GM21723 (cell line): Measurements from ENCODE around the gene PET117.
"Not testable (repeated sequence)": the region's sequence is repeated elsewhere in the genome, so short reads cannot be mapped to it uniquely, and the experiment has no call there.

Source experiments
- ATAC-seq: cut with Tn5 transposase; IDR thresholded peaks from one replicate; pipeline ENCODE4 v1.9.1; 2021; ENCODE audit warnings: mild to moderate bottlenecking, moderate library complexity; ENCODE audit not compliant: unreplicated experiment

Gene PET117

GRCh38 chr20:18156045-18156444 lies 18.4 kb downstream of the PET117 start:
- ATAC-seq, result no peak

GRCh38 chr20:18164356-18164755 lies 26.7 kb downstream of the PET117 start:
- ATAC-seq, result no peak

- ATAC-seq, result no peak
Observed at GRCh38 chr20:18165553-18165952, 27.9 kb downstream of the PET117 start.

- no peak for ATAC-seq
Observed at GRCh38 chr20:18166241-18166881, 28.7 kb downstream of the PET117 start.

- no peak for ATAC-seq
Observed at GRCh38 chr20:18166950-18167349, 29.3 kb downstream of the PET117 start.

- no peak for ATAC-seq
Observed at GRCh38 chr20:18172379-18172778, 34.7 kb downstream of the PET117 start.

- no peak for ATAC-seq
Observed at GRCh38 chr20:18174906-18175683, 37.4 kb downstream of the PET117 start.

- no peak for ATAC-seq
Observed at GRCh38 chr20:18176318-18176785, 38.7 kb downstream of the PET117 start.

GRCh38 chr20:18180366-18180765 lies 42.7 kb downstream of the PET117 start:
- not testable (repeated sequence) for ATAC-seq

GRCh38 chr20:18180815-18181214 lies 43.2 kb downstream of the PET117 start:
- no peak for ATAC-seq

GRCh38 chr20:18187020-18187419 lies 49.4 kb downstream of the PET117 start:
- no peak for ATAC-seq

- ATAC-seq, result no peak
Observed at GRCh38 chr20:18188434-18188833, 50.8 kb downstream of the PET117 start.

GRCh38 chr20:18190338-18191233 lies 52.9 kb downstream of the PET117 start:
- no peak for ATAC-seq

- no peak for ATAC-seq
Observed at GRCh38 chr20:18191306-18191705, 53.6 kb downstream of the PET117 start.
